GM12878 (cell line): ENCODE data around the gene DLAT. TPM values are rescaled to one million over a fixed set of nuclear protein-coding genes. Genes with fewer than 3 reads are reported as not detected.
A peak's percentile ranks its signal among the peaks of the same experiment; 100 is the strongest.

Experiments
- ATAC-seq: fragments of 200-7000 bp; cut with Tn5 transposase; 3 replicates; pipeline ENCODE4 v1.9.1; 2020; ENCODE audit warnings: mild to moderate bottlenecking, moderate library complexity
- BruUV-seq: library from RNA; stranded (reverse); fragments of 400-500 nt; replicated peaks from 2 replicates; lab custom pipeline; 2021; lab: Mats Ljungman, UMichigan
- CTCF ChIA-PET: fragments of 300-600 bp; sonication (Branson Sonifier 250); formaldehyde crosslinking; extraction: SDS; loops from one replicate; lab custom pipeline; 2021; ENCODE audit warnings: inconsistent platforms; lab: Yijun Ruan, JAX
- POLR2A ChIA-PET: fragments of 350-600 bp; formaldehyde crosslinking; extraction: SDS; loops from one replicate; lab custom pipeline; 2021; ENCODE audit warnings: inconsistent platforms; lab: Charles Lee
- RAD21 ChIA-PET: fragments of 300-600 bp; sonication (Branson Sonifier 250); formaldehyde crosslinking; loops from one replicate; lab custom pipeline; 2023; ENCODE audit warnings: antibody characterized with exemption; ENCODE audit not compliant: unreplicated experiment; lab: Charles Lee
- SMC1A ChIA-PET: fragments of 300-600 bp; sonication (Branson Sonifier 250); formaldehyde crosslinking; loops from one replicate; lab custom pipeline; 2023; ENCODE audit not compliant: unreplicated experiment, uncharacterized antibody; lab: Charles Lee
- DNase-seq: peaks from one replicate; pipeline ENCODE4 v3.0.0-alpha.2; 2011; ENCODE audit warnings: low read depth, low spot score
- FAIRE-seq: peaks from 3 replicates; lab custom pipeline; 2011; peaks lifted over from hg19 to GRCh38; lab: Jason Lieb, UNC
- H2AFZ ChIP-seq: 2 replicates; pipeline ENCODE4 v1.6.0; 2011; ENCODE audit warnings: low read depth, low read length, control low read depth; ENCODE audit not compliant: control insufficient read depth
- H3K27ac ChIP-seq: 2 replicates; pipeline ENCODE4 v1.5.1; 2011; ENCODE audit warnings: control low read depth; ENCODE audit not compliant: control insufficient read depth, insufficient read depth
- H3K27me3 ChIP-seq, 2 experiments: replicated peaks in 1 of 2; 2 replicates each; pipeline versions ENCODE4 v1.6.0 to v1.6.1; 2011; ENCODE audit warnings: low read length in 1 of 2; ENCODE audit not compliant: control insufficient read depth in 2 of 2, insufficient read depth in 2 of 2
- H3K36me3 ChIP-seq, 2 experiments: 2 replicates each; pipeline ENCODE4 v1.5.1; 2011; ENCODE audit warnings: low read length in 1 of 2; ENCODE audit not compliant: control insufficient read depth in 2 of 2, insufficient read depth in 2 of 2
- H3K4me1 ChIP-seq: 2 replicates; pipeline ENCODE4 v1.6.1; 2011; ENCODE audit warnings: mild to moderate bottlenecking, low read length, moderate library complexity, mixed read lengths; ENCODE audit not compliant: control insufficient read depth, insufficient read depth
- H3K4me2 ChIP-seq: 2 replicates; pipeline ENCODE4 v1.6.0; 2011; ENCODE audit warnings: control low read depth; ENCODE audit not compliant: control insufficient read depth, insufficient read depth
- H3K4me3 ChIP-seq: fragments of 200-600 bp; sonication (generic); 2 replicates; pipeline ENCODE4 v1.5.1; 2016
- H3K79me2 ChIP-seq: 2 replicates; pipeline ENCODE4 v1.6.0; 2011; ENCODE audit warnings: low read length; ENCODE audit not compliant: control insufficient read depth, insufficient read depth
- H3K9ac ChIP-seq: 2 replicates; pipeline ENCODE4 v1.8.0; 2011; ENCODE audit warnings: low read length, control low read depth, mixed read lengths; ENCODE audit not compliant: control insufficient read depth, insufficient read depth
- H3K9me3 ChIP-seq: replicated peaks from 3 replicates; pipeline ENCODE4 v1.5.1; 2011; ENCODE audit warnings: mild to moderate bottlenecking, low read length; ENCODE audit not compliant: control insufficient read depth, insufficient read depth
- H4K20me1 ChIP-seq: 2 replicates; pipeline ENCODE4 v1.6.0; 2011; ENCODE audit not compliant: control insufficient read depth, insufficient read depth
- BRCA1 ChIP-seq: IDR thresholded peaks from 2 replicates; pipeline ENCODE4 v1.6.1; 2011; ENCODE audit warnings: low read depth, low read length, improper control_type of control experiment
- E2F8 ChIP-seq: fragments of 450-650 bp; IDR thresholded peaks from 2 replicates; pipeline ENCODE4 v1.6.1; 2018; ENCODE audit warnings: mild to moderate bottlenecking, low read depth, moderate library complexity; ENCODE audit not compliant: partially characterized antibody
- ELK1 ChIP-seq: IDR thresholded peaks from 2 replicates; pipeline ENCODE4 v1.6.1; 2012; ENCODE audit warnings: low read depth, low read length, improper control_type of control experiment
- KLF5 ChIP-seq: fragments of 450-650 bp; IDR thresholded peaks from 2 replicates; pipeline ENCODE4 v1.6.1; 2014; ENCODE audit warnings: mild to moderate bottlenecking; ENCODE audit not compliant: partially characterized antibody
- POU2F2 ChIP-seq: IDR thresholded peaks from 3 replicates; pipeline ENCODE4 v1.6.1; 2011; ENCODE audit warnings: low read depth, mild to moderate bottlenecking, low read length, borderline replicate concordance
- SIN3A ChIP-seq: IDR thresholded peaks from 2 replicates; pipeline ENCODE4 v1.6.1; 2012; ENCODE audit warnings: low read depth, low read length, improper control_type of control experiment
- STAT3 ChIP-seq: IDR thresholded peaks from 2 replicates; pipeline ENCODE4 v1.6.1; 2011; ENCODE audit warnings: low read depth, low read length, improper control_type of control experiment
- TARDBP ChIP-seq: IDR thresholded peaks from 2 replicates; pipeline ENCODE4 v1.6.1; 2016; ENCODE audit warnings: borderline replicate concordance
- USF1 ChIP-seq: IDR thresholded peaks from 2 replicates; pipeline ENCODE4 v1.6.1; 2011; ENCODE audit warnings: borderline replicate concordance, low read depth, mild to moderate bottlenecking, moderate library complexity, mixed read lengths, low read length; ENCODE audit not compliant: insufficient read depth; ENCODE audit errors: extremely low read length
- YBX1 ChIP-seq: fragments of 450-650 bp; IDR thresholded peaks from 2 replicates; pipeline ENCODE4 v1.6.1; 2016; ENCODE audit warnings: antibody characterized with exemption
- ZBED1 ChIP-seq: IDR thresholded peaks from 2 replicates; pipeline ENCODE4 v1.6.1; 2016; ENCODE audit warnings: borderline replicate concordance
- ZBTB40 ChIP-seq: fragments of 450-650 bp; IDR thresholded peaks from 2 replicates; pipeline ENCODE4 v1.6.1; 2016; ENCODE audit warnings: mild to moderate bottlenecking, moderate library complexity, borderline replicate concordance
- ZNF622 ChIP-seq: fragments of 450-650 bp; IDR thresholded peaks from 2 replicates; pipeline ENCODE4 v1.6.1; 2017; ENCODE audit warnings: mild to moderate bottlenecking, inconsistent platforms
- WGBS: methylation state at CpG from one replicate; pipeline ENCODE4 v1.1.6; 2016; ENCODE audit warnings: low lambda C conversion rate; ENCODE audit not compliant: insufficient replicate concordance, insufficient coverage; ENCODE audit errors: missing lambda C conversion rate; 5-methylcytosine and 5-hydroxymethylcytosine counted together
- in situ Hi-C: fragments of 300-500 bp; cut with MboI; formaldehyde crosslinking; loops from 9 replicates; pipeline ENCODE4 v1.14.3; 2018; ENCODE audit warnings: mixed read lengths
- intact Hi-C: fragments of 100-400 bp; cut with micrococcal nuclease; formaldehyde crosslinking; loops from one replicate; pipeline ENCODE4 v1.14.2; 2022; ENCODE audit not compliant: unreplicated experiment
- polyA plus RNA-seq, 11 experiments: library from polyadenylated mRNA; depleted of rRNA in 4 of 11; unstranded in 6 of 11; stranded (reverse) in 5 of 11; fragments of >200 nt; fragmentation: Nextera tagmentation in 4 of 11; fragmentation: Illumina TruSeq in 1 of 11; extraction: Ambion mirVana in 4 of 11; extraction: Trizol in 1 of 11; gene quantifications; 1 replicate in 1 of 11; 2 replicates in 10 of 11; pipeline versions ENCODE4 v1.2.1 to v1.2.3, GENCODE V29; 2011 to 2016; ENCODE audit warnings: inconsistent platforms in 2 of 11, missing spikeins in 2 of 11, low read depth in 1 of 11
- total RNA-seq, 4 experiments: library from RNA; depleted of rRNA in 3 of 4; stranded (reverse); fragments of >200 nt in 3 of 4; fragmentation: Illumina TruSeq in 1 of 4; extraction: Trizol in 1 of 4; gene quantifications; 2 replicates each; pipeline versions ENCODE4 v1.2.1 to v1.2.3, GENCODE V29; 2013 to 2021

Gene DLAT
- total and polyA plus RNA-seq, 10 of the 15 experiments (the other 5 are each of a cell fraction or from before 2014, with no cell fraction given): 16.5 to 79.9 (median 43.8) TPM

- intact Hi-C loops (no loop called here), in situ Hi-C loops (no loop called here)
- POLR2A ChIA-PET: no interaction called here
- CTCF ChIA-PET: interaction anchor here (0.9 to 1.3 kb wide), 3 partner anchors 26 to 238 kb away, joined by 3 to 4 read pairs (median 3); no protein-coding TSS in a partner anchor
- ATAC-seq (no peak), DNase-seq (no peak), FAIRE-seq (no peak)
- Histone ChIP-seq H3K4me3 (no peak overlapping the region), H3K36me3 (peaks cover 0 to 18% of the 10 kb centered on the region in 2 experiments; a peak in 3 of 4 replicates), H2AFZ (no peak overlapping the region), H3K9ac (no peak overlapping the region), H3K27me3 (no peaks in the 10 kb centered on the region), H3K9me3 (no peaks in the 10 kb centered on the region), H3K4me1 (no peaks in the 10 kb centered on the region), H3K27ac (no peak overlapping the region), H4K20me1 (no peaks in the 10 kb centered on the region), H3K4me2 (no peak overlapping the region), H3K79me2 (no peaks in the 10 kb centered on the region)
- SMC1A ChIA-PET: interaction anchor here (0.7 to 1.5 kb wide), 3 partner anchors 9 to 27 kb away, joined by 3 to 4 read pairs (median 4); no protein-coding TSS in a partner anchor
- TF ChIP-seq ZBED1 (no peak), POU2F2 (no peak), ZBTB40 (no peak), SIN3A (no peak), BRCA1 (no peak), KLF5 (no peak), ELK1 (no peak), TARDBP (no peak), ZNF622 (no peak), YBX1 (no peak), STAT3 (no peak), E2F8 (no peak), USF1 (no peak)
- RAD21 ChIA-PET: no interaction called here
- WGBS: 58% methylated on average over 6 of the region's 6 CpGs
- BruUV-seq: TSS peak; percentile 14
Measured at GRCh38 chr11:112042161-112042960, 17.2 kb downstream of the DLAT start.
